ENCODE data around the gene USP11.
A peak's percentile ranks its signal among the peaks of the same experiment; 100 is the strongest.

Gene USP11

DNA sequence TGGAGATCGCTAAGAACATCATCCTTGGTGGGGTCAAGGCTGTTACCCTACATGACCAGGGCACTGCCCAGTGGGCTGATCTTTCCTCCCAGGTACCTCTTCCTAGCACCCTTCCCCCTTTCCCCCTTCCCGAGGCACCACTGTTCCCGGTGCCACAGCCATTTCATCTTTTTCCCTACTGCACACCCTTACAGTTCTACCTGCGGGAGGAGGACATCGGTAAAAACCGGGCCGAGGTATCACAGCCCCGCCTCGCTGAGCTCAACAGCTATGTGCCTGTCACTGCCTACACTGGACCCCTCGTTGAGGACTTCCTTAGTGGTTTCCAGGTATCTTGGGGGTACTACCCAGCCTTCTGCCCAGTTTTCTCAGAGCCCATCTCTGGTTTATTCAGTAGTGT, 33.5 kb upstream of the USP11 start:
- TF ChIP-seq ZNF8 (CRISPR knock-in tag; IDR thresholded peaks at IDR 0.05) (no peak), BACH2 (CRISPR knock-in tag; IDR thresholded peaks at IDR 0.05; ENCODE audit: borderline replicate concordance) (no peak), ESRRG (CRISPR knock-in tag; IDR thresholded peaks at IDR 0.05) (no peak), OSR1 (CRISPR knock-in tag; IDR thresholded peaks at IDR 0.05) (no peak), ZNF70 (CRISPR knock-in tag; IDR thresholded peaks at IDR 0.05) (no peak), ARNTL (CRISPR knock-in tag; IDR thresholded peaks at IDR 0.05; ENCODE audit: borderline replicate concordance, low read depth) (no peak), ISL1 (CRISPR knock-in tag; IDR thresholded peaks at IDR 0.05) (no peak), RARB (CRISPR knock-in tag; IDR thresholded peaks at IDR 0.05) (no peak), PATZ1 (CRISPR knock-in tag; IDR thresholded peaks at IDR 0.05; ENCODE audit: borderline replicate concordance) (no peak), PPARA (CRISPR knock-in tag; IDR thresholded peaks at IDR 0.05; ENCODE audit: borderline replicate concordance) (no peak)
- TF ChIP-seq, protein P1, sequence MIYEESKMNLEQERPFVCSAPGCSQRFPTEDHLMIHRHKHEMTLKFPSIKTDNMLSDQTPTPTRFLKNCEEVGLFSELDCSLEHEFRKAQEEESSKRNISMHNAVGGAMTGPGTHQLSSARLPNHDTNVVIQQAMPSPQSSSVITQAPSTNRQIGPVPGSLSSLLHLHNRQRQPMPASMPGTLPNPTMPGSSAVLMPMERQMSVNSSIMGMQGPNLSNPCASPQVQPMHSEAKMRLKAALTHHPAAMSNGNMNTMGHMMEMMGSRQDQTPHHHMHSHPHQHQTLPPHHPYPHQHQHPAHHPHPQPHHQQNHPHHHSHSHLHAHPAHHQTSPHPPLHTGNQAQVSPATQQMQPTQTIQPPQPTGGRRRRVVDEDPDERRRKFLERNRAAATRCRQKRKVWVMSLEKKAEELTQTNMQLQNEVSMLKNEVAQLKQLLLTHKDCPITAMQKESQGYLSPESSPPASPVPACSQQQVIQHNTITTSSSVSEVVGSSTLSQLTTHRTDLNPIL (CRISPR knock-in tag; IDR thresholded peaks at IDR 0.05; ENCODE audit: low read depth), result no peak
- TF ChIP-seq, protein P2, sequence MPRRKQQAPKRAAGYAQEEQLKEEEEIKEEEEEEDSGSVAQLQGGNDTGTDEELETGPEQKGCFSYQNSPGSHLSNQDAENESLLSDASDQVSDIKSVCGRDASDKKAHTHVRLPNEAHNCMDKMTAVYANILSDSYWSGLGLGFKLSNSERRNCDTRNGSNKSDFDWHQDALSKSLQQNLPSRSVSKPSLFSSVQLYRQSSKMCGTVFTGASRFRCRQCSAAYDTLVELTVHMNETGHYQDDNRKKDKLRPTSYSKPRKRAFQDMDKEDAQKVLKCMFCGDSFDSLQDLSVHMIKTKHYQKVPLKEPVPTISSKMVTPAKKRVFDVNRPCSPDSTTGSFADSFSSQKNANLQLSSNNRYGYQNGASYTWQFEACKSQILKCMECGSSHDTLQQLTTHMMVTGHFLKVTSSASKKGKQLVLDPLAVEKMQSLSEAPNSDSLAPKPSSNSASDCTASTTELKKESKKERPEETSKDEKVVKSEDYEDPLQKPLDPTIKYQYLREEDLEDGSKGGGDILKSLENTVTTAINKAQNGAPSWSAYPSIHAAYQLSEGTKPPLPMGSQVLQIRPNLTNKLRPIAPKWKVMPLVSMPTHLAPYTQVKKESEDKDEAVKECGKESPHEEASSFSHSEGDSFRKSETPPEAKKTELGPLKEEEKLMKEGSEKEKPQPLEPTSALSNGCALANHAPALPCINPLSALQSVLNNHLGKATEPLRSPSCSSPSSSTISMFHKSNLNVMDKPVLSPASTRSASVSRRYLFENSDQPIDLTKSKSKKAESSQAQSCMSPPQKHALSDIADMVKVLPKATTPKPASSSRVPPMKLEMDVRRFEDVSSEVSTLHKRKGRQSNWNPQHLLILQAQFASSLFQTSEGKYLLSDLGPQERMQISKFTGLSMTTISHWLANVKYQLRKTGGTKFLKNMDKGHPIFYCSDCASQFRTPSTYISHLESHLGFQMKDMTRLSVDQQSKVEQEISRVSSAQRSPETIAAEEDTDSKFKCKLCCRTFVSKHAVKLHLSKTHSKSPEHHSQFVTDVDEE (CRISPR knock-in tag; IDR thresholded peaks at IDR 0.05), result no peak
- ATAC-seq, result no peak

- ATAC-seq, result peak; percentile 37; the same call in 2 of the 3 replicates
- TF ChIP-seq, protein P3, sequence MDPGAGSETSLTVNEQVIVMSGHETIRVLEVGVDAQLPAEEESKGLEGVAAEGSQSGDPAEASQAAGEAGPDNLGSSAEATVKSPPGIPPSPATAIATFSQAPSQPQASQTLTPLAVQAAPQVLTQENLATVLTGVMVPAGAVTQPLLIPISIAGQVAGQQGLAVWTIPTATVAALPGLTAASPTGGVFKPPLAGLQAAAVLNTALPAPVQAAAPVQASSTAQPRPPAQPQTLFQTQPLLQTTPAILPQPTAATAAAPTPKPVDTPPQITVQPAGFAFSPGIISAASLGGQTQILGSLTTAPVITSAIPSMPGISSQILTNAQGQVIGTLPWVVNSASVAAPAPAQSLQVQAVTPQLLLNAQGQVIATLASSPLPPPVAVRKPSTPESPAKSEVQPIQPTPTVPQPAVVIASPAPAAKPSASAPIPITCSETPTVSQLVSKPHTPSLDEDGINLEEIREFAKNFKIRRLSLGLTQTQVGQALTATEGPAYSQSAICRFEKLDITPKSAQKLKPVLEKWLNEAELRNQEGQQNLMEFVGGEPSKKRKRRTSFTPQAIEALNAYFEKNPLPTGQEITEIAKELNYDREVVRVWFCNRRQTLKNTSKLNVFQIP (CRISPR knock-in tag; IDR thresholded peaks at IDR 0.05; ENCODE audit: borderline replicate concordance, low read depth), result no peak
- no peak for TF ChIP-seq OSR1 (CRISPR knock-in tag; IDR thresholded peaks at IDR 0.05)
- no peak for TF ChIP-seq ZFP30 (CRISPR knock-in tag; IDR thresholded peaks at IDR 0.05)
- no peak for TF ChIP-seq ZNF8 (CRISPR knock-in tag; IDR thresholded peaks at IDR 0.05)
- TF ChIP-seq CSRNP3 (CRISPR knock-in tag; IDR thresholded peaks at IDR 0.05), result no peak
- no peak for TF ChIP-seq ESRRG (CRISPR knock-in tag; IDR thresholded peaks at IDR 0.05)
- TF ChIP-seq CSDC2 (CRISPR knock-in tag; IDR thresholded peaks at IDR 0.05), result no peak
- TF ChIP-seq BACH2 (CRISPR knock-in tag; IDR thresholded peaks at IDR 0.05; ENCODE audit: borderline replicate concordance), result no peak
- TF ChIP-seq RARB (CRISPR knock-in tag; IDR thresholded peaks at IDR 0.05), result no peak
- TF ChIP-seq ZFP3 (CRISPR knock-in tag; IDR thresholded peaks at IDR 0.05), result no peak
- no peak for TF ChIP-seq GLIS3 (CRISPR knock-in tag; IDR thresholded peaks at IDR 0.05)
- no peak for TF ChIP-seq ISL1 (CRISPR knock-in tag; IDR thresholded peaks at IDR 0.05)
- no peak for TF ChIP-seq ZNF70 (CRISPR knock-in tag; IDR thresholded peaks at IDR 0.05)
- TF ChIP-seq, protein P2 (CRISPR knock-in tag; IDR thresholded peaks at IDR 0.05), result no peak
- TF ChIP-seq ZNF565 (CRISPR knock-in tag; conservative IDR thresholded peaks at IDR 0.05; ENCODE audit: low read depth), result no peak
- TF ChIP-seq PPARA (CRISPR knock-in tag; IDR thresholded peaks at IDR 0.05; ENCODE audit: borderline replicate concordance), result no peak
- no peak for TF ChIP-seq SNAI2 (CRISPR knock-in tag; IDR thresholded peaks at IDR 0.05)
Measured at GRCh38 chrX:47200385-47201150, 32.2 kb upstream of the USP11 start.

All from SK-N-SH treated with all-trans-retinoic acid at 6 μM for 48 hours (cell line).